DMS53 (cell line): ENCODE results near the gene PARM1.

Experiments
- DNase-seq: peaks from one replicate; lab custom pipeline; 2025; lab: John Stamatoyannopoulos, UW

Gene PARM1

GRCh38 chr4:74942918-74943253 is 10.0 kb downstream of the PARM1 start:
- DNase-seq = peak; percentile 30

- DNase-seq = peak; percentile 98
Measured at GRCh38 chr4:74944354-74944793, 11.5 kb downstream of the PARM1 start.

- no peak for DNase-seq
Measured at GRCh38 chr4:74946196-74946595, 13.3 kb downstream of the PARM1 start.

GRCh38 chr4:74947798-74948197 is 14.9 kb downstream of the PARM1 start:
- no peak for DNase-seq

GRCh38 chr4:74948236-74948635 is 15.3 kb downstream of the PARM1 start:
- DNase-seq = peak; percentile 15

- DNase-seq = no peak
Measured at GRCh38 chr4:74950200-74950599, 17.3 kb downstream of the PARM1 start.

- DNase-seq = no peak
Measured at GRCh38 chr4:74950882-74951281, 18.0 kb downstream of the PARM1 start.

GRCh38 chr4:74953647-74954046 is 20.7 kb downstream of the PARM1 start:
- no peak for DNase-seq

GRCh38 chr4:74958881-74959280 is 26.0 kb downstream of the PARM1 start:
- DNase-seq = no peak

GRCh38 chr4:74961230-74961629 is 28.3 kb downstream of the PARM1 start:
- no peak for DNase-seq

GRCh38 chr4:74962584-74962983 is 29.7 kb downstream of the PARM1 start:
- DNase-seq = no peak

GRCh38 chr4:74964311-74964710 is 31.4 kb downstream of the PARM1 start:
- no peak for DNase-seq

GRCh38 chr4:74967324-74967723 is 34.4 kb downstream of the PARM1 start:
- DNase-seq = no peak

- DNase-seq = no peak
Measured at GRCh38 chr4:74968456-74969164, 35.7 kb downstream of the PARM1 start.

GRCh38 chr4:74969507-74970474 is 36.9 kb downstream of the PARM1 start:
- no peak for DNase-seq

- no peak for DNase-seq
Measured at GRCh38 chr4:74970577-74970976, 37.7 kb downstream of the PARM1 start.

- DNase-seq = no peak
Measured at GRCh38 chr4:74971862-74972261, 38.9 kb downstream of the PARM1 start.

- DNase-seq = no peak
Measured at GRCh38 chr4:74975082-74975481, 42.2 kb downstream of the PARM1 start.

GRCh38 chr4:74975848-74976824 is 43.2 kb downstream of the PARM1 start:
- no peak for DNase-seq

- no peak for DNase-seq
Measured at GRCh38 chr4:74982546-74983252, 49.8 kb downstream of the PARM1 start.

- peak; percentile 32 for DNase-seq
Measured at GRCh38 chr4:74983253-74983635, 50.3 kb downstream of the PARM1 start.
